ENCODE measurements around the gene SPTBN1. TPM values are rescaled to one million over a fixed set of nuclear protein-coding genes. Genes with fewer than 3 reads are reported as not detected.

SPTBN1 gene
- total RNA-seq, 1 donor from 2014 or later: 83.2 TPM

- peak overlapping the region; percentile 88 for H3K27ac Mint-ChIP-seq
- peaks cover 95% of the 10 kb centered on the region for H3K4me1 Mint-ChIP-seq
- intact Hi-C loops (cut with micrococcal nuclease): loop anchor here (1.0 to 2.0 kb wide), 2 partner anchors 9 to 31 kb away; no protein-coding TSS in a partner anchor
- H3K9me3 Mint-ChIP-seq: no peaks in the 10 kb centered on the region
- ATAC-seq (ENCODE audit: low read depth): peak; percentile 62
- peak overlapping the region; percentile 24 for H3K4me3 Mint-ChIP-seq
- ChIA-PET POLR2A (interaction anchor here (1.5 to 9.9 kb wide), 4 partner anchors 9 to 30 kb away, joined by 3 to 58 read pairs (median 23); no protein-coding TSS in a partner anchor), CTCF (interaction anchor here (0.8 kb wide), 1 partner anchor 30 kb away, joined by 3 read pairs; no protein-coding TSS in a partner anchor)
- no peak for DNase-seq
- H3K36me3 Mint-ChIP-seq (ENCODE audit: low read depth): peaks cover 6% of the 10 kb centered on the region
- no peaks in the 10 kb centered on the region for H3K27me3 Mint-ChIP-seq
- TF ChIP-seq CTCF (IDR thresholded peaks at IDR 0.05): no peak
These were observed 133.5 kb downstream of the SPTBN1 start for GRCh38 chr2:54589340-54590215.

- peaks cover 95% of the 10 kb centered on the region for H3K4me1 Mint-ChIP-seq
- POLR2A ChIA-PET: interaction anchor here (0.7 to 9.9 kb wide), 6 partner anchors 10 to 31 kb away, joined by 3 to 58 read pairs (median 13); no protein-coding TSS in a partner anchor
- H3K27ac Mint-ChIP-seq: peak overlapping the region; percentile 88
- H3K4me3 Mint-ChIP-seq: peak overlapping the region; percentile 39
- intact Hi-C loops (cut with micrococcal nuclease): no loop called here
- H3K9me3 Mint-ChIP-seq: no peaks in the 10 kb centered on the region
- peaks cover 6% of the 10 kb centered on the region for H3K36me3 Mint-ChIP-seq (ENCODE audit: low read depth)
- CTCF ChIA-PET: interaction anchor here (1.4 to 2.4 kb wide), 2 partner anchors 9 to 32 kb away, joined by 3 to 5 read pairs; no protein-coding TSS in a partner anchor
- ATAC-seq (ENCODE audit: low read depth) (no peak), DNase-seq (no peak)
- H3K27me3 Mint-ChIP-seq: no peaks in the 10 kb centered on the region
- TF ChIP-seq CTCF (IDR thresholded peaks at IDR 0.05): no peak
These were observed 134.3 kb downstream of the SPTBN1 start for GRCh38 chr2:54590216-54591120.

GRCh38 chr2:54591551-54591950, 135.4 kb downstream of the SPTBN1 start:
- Mint-ChIP-seq H3K4me1 (peaks cover 96% of the 10 kb centered on the region), H3K9me3 (no peaks in the 10 kb centered on the region), H3K27me3 (no peaks in the 10 kb centered on the region), H3K36me3 (ENCODE audit: low read depth) (peaks cover 6% of the 10 kb centered on the region), H3K27ac (peak overlapping the region; percentile 88), H3K4me3 (no peak overlapping the region)
- ChIA-PET CTCF (interaction anchor here (1.4 to 2.4 kb wide), 2 partner anchors 10 to 33 kb away, joined by 3 to 5 read pairs; no protein-coding TSS in a partner anchor), POLR2A (interaction anchor here (1.1 to 9.9 kb wide), 4 partner anchors 11 to 32 kb away, joined by 5 to 58 read pairs (median 20); no protein-coding TSS in a partner anchor)
- TF ChIP-seq CTCF (IDR thresholded peaks at IDR 0.05): no peak
- DNase-seq (no peak), ATAC-seq (ENCODE audit: low read depth) (no peak)
- intact Hi-C loops (cut with micrococcal nuclease): no loop called here

GRCh38 chr2:54593249-54593648, 137.1 kb downstream of the SPTBN1 start:
- Mint-ChIP-seq H3K27me3 (no peaks in the 10 kb centered on the region), H3K9me3 (no peaks in the 10 kb centered on the region), H3K27ac (peak overlapping the region; percentile 76), H3K4me1 (peaks cover 96% of the 10 kb centered on the region), H3K36me3 (ENCODE audit: low read depth) (peaks cover 3% of the 10 kb centered on the region), H3K4me3 (peak overlapping the region; percentile 46)
- DNase-seq (no peak), ATAC-seq (ENCODE audit: low read depth) (no peak)
- ChIA-PET CTCF (interaction anchor here (0.8 kb wide), 1 partner anchor 12 kb away, joined by 3 read pairs; no protein-coding TSS in a partner anchor), POLR2A (interaction anchor here (0.9 to 9.9 kb wide), 5 partner anchors 13 to 631 kb away, joined by 3 to 58 read pairs (median 9); no protein-coding TSS in a partner anchor)
- no peak for TF ChIP-seq CTCF (IDR thresholded peaks at IDR 0.05)
- intact Hi-C loops (cut with micrococcal nuclease): no loop called here
